Measurements from ENCODE around the gene TWSG1. TPM values are rescaled to one million over a fixed set of nuclear protein-coding genes. Genes with fewer than 3 reads are reported as not detected.
A peak's percentile ranks its signal among the peaks of the same experiment; 100 is the strongest.
"Not testable (repeated sequence)": the region's sequence is repeated elsewhere in the genome, so short reads cannot be mapped to it uniquely, and the experiment has no call there.

The TWSG1 gene
- total RNA-seq, 1 experiment from 2014 or later, result 15.1 TPM

GRCh38 chr18:9431296-9431695 lies 96.7 kb downstream of the TWSG1 start:
- Histone ChIP-seq H3K27me3 (ENCODE audit: control insufficient read depth, insufficient read depth, low read length) (no peaks in the 10 kb centered on the region), H3K4me3 (ENCODE audit: insufficient read depth, low read depth, low read length) (no peak overlapping the region), H3K36me3 (replicated peaks; ENCODE audit: control insufficient read depth, insufficient read depth, low read length) (no peaks in the 10 kb centered on the region)
- no peak for DNase-seq

- not testable (repeated sequence) for H3K36me3 ChIP-seq (replicated peaks; ENCODE audit: control insufficient read depth, insufficient read depth, low read length); H3K27me3 ChIP-seq (ENCODE audit: control insufficient read depth, insufficient read depth, low read length); H3K4me3 ChIP-seq (ENCODE audit: insufficient read depth, low read depth, low read length); DNase-seq
These were observed 98.5 kb downstream of the TWSG1 start for GRCh38 chr18:9433122-9433521.

DNA sequence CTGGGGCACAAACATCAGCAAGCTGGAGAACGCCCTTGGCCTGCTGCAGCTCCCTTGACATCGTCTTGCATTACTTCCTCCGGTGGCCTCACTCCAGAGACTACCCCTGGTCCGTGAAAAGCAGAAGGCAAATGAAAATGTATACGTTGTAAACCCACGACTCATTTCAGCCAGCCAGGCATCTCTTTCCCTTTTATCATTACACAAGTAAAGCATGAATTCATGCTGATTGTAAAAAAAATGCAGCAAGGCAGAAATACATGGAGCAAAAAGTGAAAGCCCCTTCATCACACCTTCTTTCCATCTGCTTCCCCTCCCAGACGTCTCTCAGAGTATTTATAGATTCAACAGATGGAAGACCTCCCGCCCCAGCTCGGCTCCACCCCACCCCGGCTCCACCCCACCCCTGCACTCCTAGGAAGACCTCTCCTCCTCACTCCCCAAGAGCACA lies 99.1 kb downstream of the TWSG1 start:
- H3K4me3 ChIP-seq (ENCODE audit: insufficient read depth, low read depth, low read length), result no peak overlapping the region
- H3K36me3 ChIP-seq (replicated peaks; ENCODE audit: control insufficient read depth, insufficient read depth, low read length), result no peaks in the 10 kb centered on the region
- DNase-seq, result peak; percentile 68
- H3K27me3 ChIP-seq (ENCODE audit: control insufficient read depth, insufficient read depth, low read length), result no peaks in the 10 kb centered on the region

DNA sequence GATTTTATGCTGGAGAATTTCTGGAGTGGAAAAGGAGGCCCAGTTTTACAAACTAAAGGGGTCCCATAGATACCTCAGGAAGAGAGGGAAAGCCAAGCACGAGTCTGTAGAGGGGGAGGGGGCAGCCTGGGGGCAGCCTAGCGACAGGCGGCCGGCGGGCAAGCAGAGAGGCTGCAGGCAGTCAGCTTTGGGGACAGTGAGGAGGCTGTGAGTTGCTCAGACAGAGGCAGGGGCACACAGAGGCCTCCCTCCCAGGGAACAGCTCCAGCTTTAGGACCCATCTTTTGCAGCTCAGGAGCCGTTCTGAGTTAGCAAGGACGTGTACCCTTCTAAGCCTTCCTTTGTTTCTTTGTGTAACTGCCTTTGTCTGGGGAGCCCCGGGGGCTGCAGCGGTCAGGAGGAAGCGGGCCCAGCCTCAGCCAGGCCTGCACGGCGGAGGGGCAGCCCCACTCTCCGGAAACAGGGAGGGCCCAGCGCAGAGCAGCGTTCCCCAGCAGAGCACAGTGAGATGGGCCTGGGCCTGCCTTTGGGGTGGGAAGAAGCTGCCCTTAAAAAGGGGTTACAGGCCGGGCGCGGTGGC lies 99.6 kb downstream of the TWSG1 start:
- H3K27me3 ChIP-seq (ENCODE audit: control insufficient read depth, insufficient read depth, low read length), result no peaks in the 10 kb centered on the region
- no peak overlapping the region for H3K4me3 ChIP-seq (ENCODE audit: insufficient read depth, low read depth, low read length)
- DNase-seq, result peak; percentile 78
- no peaks in the 10 kb centered on the region for H3K36me3 ChIP-seq (replicated peaks; ENCODE audit: control insufficient read depth, insufficient read depth, low read length)

DNA sequence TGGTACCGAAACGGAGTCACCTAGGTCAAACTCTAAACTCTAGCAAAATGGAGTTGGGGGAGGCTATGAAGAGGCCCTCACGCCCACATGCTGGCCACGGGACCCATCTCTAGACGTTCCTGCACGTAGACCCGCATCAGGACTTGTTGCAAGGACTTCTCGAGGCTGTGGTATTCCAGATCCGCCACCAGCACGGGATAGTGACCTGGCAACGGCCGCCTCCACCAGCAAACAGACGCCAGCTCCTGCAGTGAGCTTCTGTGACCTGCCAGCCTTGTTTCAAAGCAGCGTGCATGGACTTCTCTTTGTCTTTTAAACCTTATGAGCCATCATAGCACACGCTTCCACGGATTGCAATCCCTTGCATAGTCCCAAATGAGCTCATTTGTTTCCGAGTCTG lies 100.5 kb downstream of the TWSG1 start:
- Histone ChIP-seq H3K27me3 (ENCODE audit: control insufficient read depth, insufficient read depth, low read length) (no peaks in the 10 kb centered on the region), H3K4me3 (ENCODE audit: insufficient read depth, low read depth, low read length) (no peak overlapping the region), H3K36me3 (replicated peaks; ENCODE audit: control insufficient read depth, insufficient read depth, low read length) (no peaks in the 10 kb centered on the region)
- DNase-seq, result no peak

DNA sequence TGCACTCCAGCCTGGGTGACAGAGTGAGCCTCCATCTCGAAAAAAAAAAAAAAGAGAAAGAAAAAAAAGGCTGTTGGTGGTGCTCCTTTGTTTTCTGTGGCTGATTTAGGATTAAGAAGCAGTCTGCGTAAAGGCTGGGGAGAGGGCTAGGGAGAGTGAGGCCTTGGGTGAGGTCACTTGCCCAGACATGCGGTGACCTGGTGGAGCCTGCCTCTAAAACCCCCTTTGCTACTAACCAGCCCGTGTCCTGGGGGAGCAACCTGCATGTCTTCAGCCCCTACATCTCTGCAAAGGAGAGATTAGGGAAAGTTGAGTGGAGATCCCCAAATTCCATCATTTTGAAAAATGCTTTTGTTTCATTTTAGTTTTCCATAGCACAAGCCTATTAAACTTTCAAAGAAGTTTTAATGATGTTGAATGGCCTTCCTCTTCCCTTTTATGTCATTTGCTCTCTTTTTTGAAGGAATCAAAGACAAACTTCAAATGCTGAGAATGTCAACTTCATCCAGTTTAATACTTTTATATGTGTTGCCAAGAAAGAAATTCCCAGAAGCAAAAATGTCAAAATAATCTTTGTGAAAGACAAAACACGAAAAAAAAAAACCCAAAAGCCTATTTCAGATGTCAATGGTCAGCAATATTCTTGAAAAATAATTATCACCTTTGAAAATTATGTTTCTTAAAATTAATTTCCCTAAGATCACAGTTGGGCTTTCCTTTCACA lies 101.8 kb downstream of the TWSG1 start:
- Histone ChIP-seq H3K4me3 (ENCODE audit: insufficient read depth, low read depth, low read length) (no peak overlapping the region), H3K36me3 (replicated peaks; ENCODE audit: control insufficient read depth, insufficient read depth, low read length) (no peaks in the 10 kb centered on the region), H3K27me3 (ENCODE audit: control insufficient read depth, insufficient read depth, low read length) (no peaks in the 10 kb centered on the region)
- DNase-seq, result no peak

DNA sequence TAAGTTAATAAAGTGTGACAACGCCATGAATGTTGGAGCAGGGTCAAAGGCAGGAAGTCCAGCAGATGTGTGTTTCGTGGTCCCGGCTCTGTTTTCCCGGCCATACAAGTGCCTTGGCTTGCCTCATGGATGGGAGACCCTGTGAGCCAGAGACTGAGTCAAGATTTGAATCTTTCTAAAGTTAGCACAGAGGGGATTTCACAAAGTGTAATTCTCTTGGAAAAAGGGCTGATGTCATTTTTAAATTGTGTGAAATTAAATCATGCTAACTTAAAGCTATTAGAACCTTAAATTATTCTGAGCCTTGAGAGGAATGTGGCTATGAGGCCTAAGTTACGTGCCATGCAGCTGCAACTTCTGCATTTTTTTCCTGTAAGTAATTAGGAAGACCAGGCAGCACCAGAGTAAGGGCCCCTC lies 102.5 kb downstream of the TWSG1 start:
- DNase-seq, result no peak
- Histone ChIP-seq H3K4me3 (ENCODE audit: insufficient read depth, low read depth, low read length) (no peak overlapping the region), H3K36me3 (replicated peaks; ENCODE audit: control insufficient read depth, insufficient read depth, low read length) (no peaks in the 10 kb centered on the region), H3K27me3 (ENCODE audit: control insufficient read depth, insufficient read depth, low read length) (no peaks in the 10 kb centered on the region)

GRCh38 chr18:9437672-9438071 lies 103.1 kb downstream of the TWSG1 start:
- no peaks in the 10 kb centered on the region for H3K36me3 ChIP-seq (replicated peaks; ENCODE audit: control insufficient read depth, insufficient read depth, low read length)
- DNase-seq, result no peak
- no peaks in the 10 kb centered on the region for H3K27me3 ChIP-seq (ENCODE audit: control insufficient read depth, insufficient read depth, low read length)
- H3K4me3 ChIP-seq (ENCODE audit: insufficient read depth, low read depth, low read length), result no peak overlapping the region

DNA sequence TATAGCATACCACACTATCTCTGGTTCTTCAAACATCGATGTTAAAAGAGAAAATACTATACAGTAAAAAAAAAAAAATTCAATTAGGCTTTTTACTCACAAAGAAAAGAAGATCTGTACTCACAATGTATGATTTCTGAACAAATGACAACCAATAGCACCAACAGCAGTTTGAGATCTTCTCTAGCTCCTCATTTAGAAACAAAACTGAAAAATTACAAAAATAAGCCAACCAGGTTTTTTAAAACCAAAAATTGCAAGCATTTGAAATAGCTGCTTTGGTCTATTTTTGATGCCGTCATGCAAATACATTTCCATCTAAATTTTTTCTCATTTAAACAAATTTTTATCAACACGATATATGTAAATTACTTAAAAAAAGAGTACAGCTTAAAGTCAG lies 106.5 kb downstream of the TWSG1 start:
- Histone ChIP-seq H3K27me3 (ENCODE audit: control insufficient read depth, insufficient read depth, low read length) (no peaks in the 10 kb centered on the region), H3K4me3 (ENCODE audit: insufficient read depth, low read depth, low read length) (no peak overlapping the region), H3K36me3 (replicated peaks; ENCODE audit: control insufficient read depth, insufficient read depth, low read length) (no peaks in the 10 kb centered on the region)
- DNase-seq, result no peak

- Histone ChIP-seq H3K27me3 (ENCODE audit: control insufficient read depth, insufficient read depth, low read length) (no peaks in the 10 kb centered on the region), H3K4me3 (ENCODE audit: insufficient read depth, low read depth, low read length) (no peak overlapping the region), H3K36me3 (replicated peaks; ENCODE audit: control insufficient read depth, insufficient read depth, low read length) (no peaks in the 10 kb centered on the region)
- DNase-seq, result no peak
These were observed 110.0 kb downstream of the TWSG1 start for GRCh38 chr18:9444549-9444948.

DNA sequence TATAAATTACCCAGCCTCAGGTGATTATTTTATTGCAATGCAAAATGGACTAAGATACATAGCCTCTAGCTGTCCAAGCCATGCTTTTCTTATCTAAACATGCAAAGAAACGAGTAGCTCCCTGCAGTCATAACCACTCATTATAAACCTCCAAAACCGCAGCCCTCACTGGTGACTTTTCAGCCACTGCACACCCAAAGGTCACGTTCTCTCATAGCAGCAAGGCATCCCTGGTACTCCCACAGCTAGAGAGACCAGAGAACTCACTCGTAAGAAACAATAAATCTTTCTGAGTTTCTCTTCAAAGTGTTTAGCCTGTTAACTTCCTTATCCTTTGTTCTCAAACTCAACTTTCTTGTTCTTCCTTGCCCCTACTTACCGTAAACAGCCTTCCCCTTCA lies 112.3 kb downstream of the TWSG1 start:
- Histone ChIP-seq H3K36me3 (replicated peaks; ENCODE audit: control insufficient read depth, insufficient read depth, low read length) (no peaks in the 10 kb centered on the region), H3K27me3 (ENCODE audit: control insufficient read depth, insufficient read depth, low read length) (no peaks in the 10 kb centered on the region), H3K4me3 (ENCODE audit: insufficient read depth, low read depth, low read length) (no peak overlapping the region)
- DNase-seq, result no peak

DNA sequence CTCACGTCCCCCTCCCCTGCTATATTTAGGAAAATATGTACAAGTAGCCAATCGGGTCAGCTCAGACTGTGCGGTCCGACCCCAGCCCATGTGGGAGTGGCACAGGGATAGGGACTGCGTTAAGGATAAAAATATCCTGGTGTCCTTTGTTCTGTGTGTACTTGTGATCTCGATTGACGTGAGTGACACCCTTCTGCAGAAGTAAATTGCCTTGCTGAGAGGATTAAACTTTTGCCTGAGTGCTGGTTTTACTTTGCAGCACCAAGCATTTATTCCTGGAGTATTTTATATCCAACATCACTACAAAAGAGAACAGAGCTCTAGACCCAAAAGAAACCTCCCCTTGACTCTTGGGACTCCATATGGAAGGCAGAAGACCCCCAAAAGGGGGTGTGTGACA lies 112.8 kb downstream of the TWSG1 start:
- H3K4me3 ChIP-seq (ENCODE audit: insufficient read depth, low read depth, low read length), result no peak overlapping the region
- no peaks in the 10 kb centered on the region for H3K36me3 ChIP-seq (replicated peaks; ENCODE audit: control insufficient read depth, insufficient read depth, low read length)
- DNase-seq, result no peak
- no peaks in the 10 kb centered on the region for H3K27me3 ChIP-seq (ENCODE audit: control insufficient read depth, insufficient read depth, low read length)

GRCh38 chr18:9449600-9450414 lies 115.2 kb downstream of the TWSG1 start:
- Histone ChIP-seq H3K4me3 (ENCODE audit: insufficient read depth, low read depth, low read length) (no peak overlapping the region), H3K36me3 (replicated peaks; ENCODE audit: control insufficient read depth, insufficient read depth, low read length) (no peaks in the 10 kb centered on the region), H3K27me3 (ENCODE audit: control insufficient read depth, insufficient read depth, low read length) (no peaks in the 10 kb centered on the region)
- no peak for DNase-seq

GRCh38 chr18:9450920-9451319 lies 116.3 kb downstream of the TWSG1 start:
- not testable (repeated sequence) for H3K27me3 ChIP-seq (ENCODE audit: control insufficient read depth, insufficient read depth, low read length); H3K4me3 ChIP-seq (ENCODE audit: insufficient read depth, low read depth, low read length); H3K36me3 ChIP-seq (replicated peaks; ENCODE audit: control insufficient read depth, insufficient read depth, low read length); DNase-seq
